MM.1S (cell line): ENCODE measurements around the gene DPH2.

Experiments
- DNase-seq: peaks from one replicate; pipeline ENCODE4 v3.0.0-alpha.2; 2015
- H2AFZ ChIP-seq: fragments of 300-600 bp; sonication (generic); 2 replicates; pipeline ENCODE4 v1.6.0; 2016; ENCODE audit warnings: antibody characterized with exemption, low read length
- H3F3A ChIP-seq: fragments of 300-600 bp; sonication (generic); 2 replicates; pipeline ENCODE4 v1.6.1; 2016; ENCODE audit warnings: mild to moderate bottlenecking, antibody characterized with exemption, low read length, moderate library complexity, mixed read lengths; ENCODE audit not compliant: insufficient read depth
- H3K27ac ChIP-seq: fragments of 300-600 bp; sonication (generic); 2 replicates; pipeline ENCODE4 v1.5.1; 2016; ENCODE audit warnings: mild to moderate bottlenecking, low read length
- H3K27me3 ChIP-seq: fragments of 300-600 bp; sonication (generic); replicated peaks from 2 replicates; pipeline ENCODE4 v1.6.0; 2016; ENCODE audit warnings: low read length; ENCODE audit not compliant: insufficient read depth
- H3K36me3 ChIP-seq: fragments of 300-600 bp; sonication (generic); replicated peaks from 2 replicates; pipeline ENCODE4 v1.6.1; 2016; ENCODE audit warnings: mild to moderate bottlenecking, low read length, mixed read lengths; ENCODE audit not compliant: insufficient read depth
- H3K4me1 ChIP-seq: fragments of 300-600 bp; sonication (generic); 2 replicates; pipeline ENCODE4 v1.6.1; 2016; ENCODE audit warnings: low read length, mixed read lengths
- H3K4me2 ChIP-seq: fragments of 300-600 bp; sonication (generic); 2 replicates; pipeline ENCODE4 v1.6.0; 2016; ENCODE audit warnings: low read depth, low read length
- H3K4me3 ChIP-seq: fragments of 300-600 bp; sonication (generic); 2 replicates; pipeline ENCODE4 v1.5.1; 2016; ENCODE audit warnings: low read length, mixed read lengths
- H3K79me2 ChIP-seq: fragments of 300-600 bp; sonication (generic); 2 replicates; pipeline ENCODE4 v1.6.1; 2016; ENCODE audit warnings: mixed run types, low read length, mixed read lengths
- H3K9ac ChIP-seq: fragments of 300-600 bp; sonication (generic); 2 replicates; pipeline ENCODE4 v1.6.1; 2016; ENCODE audit warnings: low read length, mixed read lengths
- H3K9me2 ChIP-seq: fragments of 300-600 bp; sonication (generic); replicated peaks from 2 replicates; pipeline ENCODE4 v1.6.1; 2016; ENCODE audit warnings: mild to moderate bottlenecking, low read length, mixed read lengths; ENCODE audit not compliant: insufficient read depth
- H3K9me3 ChIP-seq: fragments of 300-600 bp; sonication (generic); replicated peaks from 2 replicates; pipeline ENCODE4 v1.6.1; 2016; ENCODE audit warnings: mild to moderate bottlenecking, low read length, mixed read lengths; ENCODE audit not compliant: insufficient read depth
- H4K20me1 ChIP-seq: fragments of 300-600 bp; sonication (generic); 2 replicates; pipeline ENCODE4 v1.6.1; 2016; ENCODE audit warnings: mild to moderate bottlenecking, low read length, moderate library complexity, mixed read lengths; ENCODE audit not compliant: insufficient read depth
- CTCF ChIP-seq: fragments of 300-600 bp; sonication (generic); IDR thresholded peaks from 2 replicates; pipeline ENCODE4 v1.5.1; 2016; ENCODE audit warnings: antibody characterized with exemption, low read length, mixed read lengths
- EZH2 ChIP-seq: fragments of 300-600 bp; sonication (generic); optimal IDR thresholded peaks from 2 replicates; pipeline ENCODE3; 2017; ENCODE audit warnings: low read depth, mild to moderate bottlenecking, antibody characterized with exemption, low read length, mixed read lengths
- EZH2phosphoT487 ChIP-seq: fragments of 300-600 bp; sonication (generic); IDR thresholded peaks from 2 replicates; pipeline ENCODE4 v1.6.1; 2018; ENCODE audit warnings: antibody characterized with exemption, low read length

Gene DPH2

GRCh38 chr1:44010935-44011471 lies 41.2 kb downstream of the DPH2 start:
- H3K9ac ChIP-seq: no peak overlapping the region

GRCh38 chr1:44012404-44012803 lies 42.6 kb downstream of the DPH2 start:
- Histone ChIP-seq H2AFZ (no peak overlapping the region), H3K27ac (no peak overlapping the region), H3K27me3 (no peaks in the 10 kb centered on the region), H3K9me3 (no peaks in the 10 kb centered on the region), H3K9me2 (no peaks in the 10 kb centered on the region), H3K4me3 (no peak overlapping the region), H3K36me3 (no peaks in the 10 kb centered on the region), H3K4me2 (no peak overlapping the region), H3K9ac (no peak overlapping the region), H3F3A (no peaks in the 10 kb centered on the region), H4K20me1 (no peaks in the 10 kb centered on the region), H3K79me2 (no peaks in the 10 kb centered on the region), H3K4me1 (no peaks in the 10 kb centered on the region)
- TF ChIP-seq EZH2phosphoT487: no peak
- no peak for TF ChIP-seq EZH2
- no peak for TF ChIP-seq CTCF
- DNase-seq: no peak

More at GRCh38 chr1:44010935-44011471, 41.2 kb downstream of the DPH2 start:
- Histone ChIP-seq H3K27ac (no peak overlapping the region), H3K27me3 (no peaks in the 10 kb centered on the region), H4K20me1 (no peaks in the 10 kb centered on the region), H3K4me3 (no peak overlapping the region), H3F3A (no peaks in the 10 kb centered on the region), H3K4me2 (no peak overlapping the region), H3K4me1 (no peaks in the 10 kb centered on the region), H3K79me2 (no peaks in the 10 kb centered on the region), H3K9me2 (no peaks in the 10 kb centered on the region), H2AFZ (no peak overlapping the region), H3K36me3 (no peaks in the 10 kb centered on the region), H3K9me3 (no peaks in the 10 kb centered on the region)
- TF ChIP-seq EZH2: no peak
- TF ChIP-seq EZH2phosphoT487: no peak
- no peak for TF ChIP-seq CTCF
- no peak for DNase-seq

- no peak overlapping the region for H3K27ac ChIP-seq
- H3K36me3 ChIP-seq: no peaks in the 10 kb centered on the region
- no peak overlapping the region for H3K4me2 ChIP-seq
- no peak for DNase-seq
- H3K4me3 ChIP-seq: no peak overlapping the region
- no peak overlapping the region for H3K9ac ChIP-seq
- H3K9me2 ChIP-seq: no peaks in the 10 kb centered on the region
- TF ChIP-seq CTCF (no peak), EZH2 (no peak), EZH2phosphoT487 (no peak)
- no peaks in the 10 kb centered on the region for H3K79me2 ChIP-seq
- no peaks in the 10 kb centered on the region for H3K9me3 ChIP-seq
- H2AFZ ChIP-seq: no peak overlapping the region
- H3F3A ChIP-seq: no peaks in the 10 kb centered on the region
- H3K4me1 ChIP-seq: no peaks in the 10 kb centered on the region
- no peaks in the 10 kb centered on the region for H3K27me3 ChIP-seq
- H4K20me1 ChIP-seq: no peaks in the 10 kb centered on the region
These were observed 43.3 kb downstream of the DPH2 start for GRCh38 chr1:44012941-44013609.
